OCI-LY7 (cell line): ENCODE data around the gene EPDR1. TPM values are rescaled to one million over a fixed set of nuclear protein-coding genes. Genes with fewer than 3 reads are reported as not detected.

Source experiments
- BruUV-seq: library from RNA; stranded (reverse); fragments of 400-500 nt; replicated peaks from 2 replicates; lab custom pipeline; 2021; lab: Mats Ljungman, UMichigan
- CTCF ChIA-PET: fragments of 300-600 bp; sonication (Branson Sonifier 250); formaldehyde crosslinking; loops from one replicate; lab custom pipeline; 2022; ENCODE audit warnings: antibody characterized with exemption; ENCODE audit not compliant: unreplicated experiment; lab: Charles Lee
- POLR2A ChIA-PET: fragments of 300-600 bp; sonication (Branson Sonifier 250); formaldehyde crosslinking; loops from one replicate; lab custom pipeline; 2022; ENCODE audit warnings: antibody characterized with exemption; lab: Charles Lee
- DNase-seq: peaks from one replicate; pipeline ENCODE4 v3.0.0-alpha.2; 2015; ENCODE audit warnings: low spot score
- H2AFZ ChIP-seq: fragments of 200-600 bp; sonication (generic), shearing (Covaris generic); 2 replicates; pipeline ENCODE4 v1.6.1; 2014; ENCODE audit warnings: mild to moderate bottlenecking, antibody characterized with exemption, low read length, moderate library complexity
- H3K27ac ChIP-seq: fragments of 200-600 bp; sonication (generic); 2 replicates; pipeline ENCODE4 v1.5.1; 2014; ENCODE audit warnings: mixed run types, low read depth, mild to moderate bottlenecking, moderate library complexity, low read length, inconsistent platforms; ENCODE audit not compliant: poor library complexity, severe bottlenecking
- H3K36me3 ChIP-seq: fragments of 200-600 bp; sonication (generic); 2 replicates; pipeline ENCODE4 v1.6.1; 2014; ENCODE audit warnings: mild to moderate bottlenecking, antibody characterized with exemption, low read length, moderate library complexity, mixed read lengths; ENCODE audit not compliant: insufficient read depth
- H3K4me1 ChIP-seq: fragments of 200-600 bp; sonication (generic); 2 replicates; pipeline ENCODE4 v1.5.1; 2014; ENCODE audit warnings: mild to moderate bottlenecking, low read length; ENCODE audit not compliant: insufficient read depth, poor library complexity, severe bottlenecking
- H3K4me2 ChIP-seq: fragments of 200-600 bp; sonication (generic); 2 replicates; pipeline ENCODE4 v1.6.1; 2014; ENCODE audit warnings: mild to moderate bottlenecking, low read length
- H3K4me3 ChIP-seq: fragments of 200-600 bp; sonication (generic); 2 replicates; pipeline ENCODE4 v1.5.1; 2014; ENCODE audit warnings: mild to moderate bottlenecking, low read depth, low read length; ENCODE audit not compliant: poor library complexity, severe bottlenecking
- H3K79me2 ChIP-seq: fragments of 200-600 bp; sonication (generic); 2 replicates; pipeline ENCODE4 v1.6.1; 2016; ENCODE audit warnings: low read depth, mild to moderate bottlenecking, low read length, moderate library complexity, mixed read lengths; ENCODE audit not compliant: insufficient read depth
- H3K9me2 ChIP-seq: fragments of 200-600 bp; sonication (generic); 2 replicates; pipeline ENCODE4 v1.6.1; 2016; ENCODE audit warnings: mild to moderate bottlenecking, low read length, mixed read lengths; ENCODE audit not compliant: insufficient read depth
- H3K9me3 ChIP-seq: fragments of 200-600 bp; sonication (generic); 2 replicates; pipeline ENCODE4 v1.6.1; 2014; ENCODE audit warnings: mild to moderate bottlenecking, mixed run types, low read length, mixed read lengths
- H4K20me1 ChIP-seq: fragments of 200-600 bp; sonication (generic); 2 replicates; pipeline ENCODE4 v1.6.1; 2014; ENCODE audit warnings: mild to moderate bottlenecking, antibody characterized with exemption, low read length, moderate library complexity, mixed read lengths; ENCODE audit not compliant: insufficient read depth
- CTCF ChIP-seq: fragments of 200-600 bp; sonication (generic); conservative IDR thresholded peaks from 2 replicates; pipeline ENCODE4 v1.5.1; 2014; ENCODE audit warnings: mild to moderate bottlenecking, antibody characterized with exemption, low read length, moderate library complexity, mixed read lengths
- EZH2phosphoT487 ChIP-seq: fragments of 200-600 bp; sonication (generic); IDR thresholded peaks from 2 replicates; pipeline ENCODE4 v1.6.1; 2018; ENCODE audit warnings: low read depth, borderline replicate concordance, mild to moderate bottlenecking, mixed run types, antibody characterized with exemption, low read length, moderate library complexity, mixed read lengths
- intact Hi-C: fragments of 100-400 bp; cut with micrococcal nuclease; formaldehyde crosslinking; loops from one replicate; pipeline ENCODE4 v1.10.0; 2022; ENCODE audit not compliant: unreplicated experiment
- total RNA-seq, 2 experiments: library from RNA; depleted of rRNA in 1 of 2; stranded (reverse); fragments of >200 nt in 1 of 2; shearing (Covaris generic) in 1 of 2; gene quantifications; 2 replicates each; pipeline ENCODE4 v1.2.3, GENCODE V29; 2014 to 2022

EPDR1 gene
- total RNA-seq, 2 experiments from 2014 or later = not detected

- Histone ChIP-seq H3K27ac (no peak overlapping the region), H2AFZ (no peak overlapping the region), H3K4me3 (no peak overlapping the region), H3K79me2 (no peaks in the 10 kb centered on the region), H4K20me1 (no peaks in the 10 kb centered on the region; the same call in 1 of the 2 replicates), H3K36me3 (no peaks in the 10 kb centered on the region), H3K4me2 (no peak overlapping the region), H3K4me1 (no peaks in the 10 kb centered on the region), H3K9me3 (no peaks in the 10 kb centered on the region), H3K9me2 (no peaks in the 10 kb centered on the region)
- no peak for DNase-seq
- intact Hi-C loops = no loop called here
- ChIA-PET POLR2A (no interaction called here), CTCF (no interaction called here)
- TF ChIP-seq EZH2phosphoT487 (no peak), CTCF (no peak)
- BruUV-seq = no TSS peak
These were observed 12.7 kb downstream of the EPDR1 start for GRCh38 chr7:37933018-37933566.

- Histone ChIP-seq H4K20me1 (no peaks in the 10 kb centered on the region), H3K36me3 (no peaks in the 10 kb centered on the region), H3K9me2 (no peaks in the 10 kb centered on the region), H3K9me3 (no peaks in the 10 kb centered on the region), H3K79me2 (no peaks in the 10 kb centered on the region), H3K27ac (no peak overlapping the region), H3K4me3 (no peak overlapping the region), H3K4me2 (no peak overlapping the region), H2AFZ (no peak overlapping the region), H3K4me1 (no peaks in the 10 kb centered on the region)
- no TSS peak for BruUV-seq
- POLR2A ChIA-PET = no interaction called here
- no peak for DNase-seq
- intact Hi-C loops = no loop called here
- TF ChIP-seq CTCF = no peak
- no peak for TF ChIP-seq EZH2phosphoT487
- CTCF ChIA-PET = no interaction called here
These were observed 22.6 kb downstream of the EPDR1 start for GRCh38 chr7:37942934-37943610.
